Measurements from ENCODE around the gene PRR35.
"Not testable (repeated sequence)": the region's sequence is repeated elsewhere in the genome, so short reads cannot be mapped to it uniquely, and the experiment has no call there.

DNA sequence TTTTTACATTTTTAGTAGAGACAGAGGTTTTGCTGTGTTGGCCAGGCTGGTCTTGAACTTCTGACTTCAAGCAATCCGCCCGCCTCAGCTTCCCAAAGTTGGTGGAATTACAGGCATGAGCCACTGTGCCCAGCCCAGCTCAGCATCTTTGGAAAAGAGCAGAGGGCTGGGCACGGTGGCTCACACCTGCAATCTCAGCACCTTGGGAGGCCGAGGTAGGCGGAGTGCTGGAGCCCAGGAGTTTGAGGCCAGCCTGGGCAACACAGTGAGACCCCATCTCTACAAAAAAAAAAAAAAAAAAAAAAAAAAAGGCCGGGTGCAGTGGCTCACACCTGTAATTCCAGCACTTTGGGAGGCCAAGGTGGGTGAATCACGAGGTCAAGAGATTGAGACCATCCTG is 37.5 kb downstream of the PRR35 start:
- TF ChIP-seq, protein P1, sequence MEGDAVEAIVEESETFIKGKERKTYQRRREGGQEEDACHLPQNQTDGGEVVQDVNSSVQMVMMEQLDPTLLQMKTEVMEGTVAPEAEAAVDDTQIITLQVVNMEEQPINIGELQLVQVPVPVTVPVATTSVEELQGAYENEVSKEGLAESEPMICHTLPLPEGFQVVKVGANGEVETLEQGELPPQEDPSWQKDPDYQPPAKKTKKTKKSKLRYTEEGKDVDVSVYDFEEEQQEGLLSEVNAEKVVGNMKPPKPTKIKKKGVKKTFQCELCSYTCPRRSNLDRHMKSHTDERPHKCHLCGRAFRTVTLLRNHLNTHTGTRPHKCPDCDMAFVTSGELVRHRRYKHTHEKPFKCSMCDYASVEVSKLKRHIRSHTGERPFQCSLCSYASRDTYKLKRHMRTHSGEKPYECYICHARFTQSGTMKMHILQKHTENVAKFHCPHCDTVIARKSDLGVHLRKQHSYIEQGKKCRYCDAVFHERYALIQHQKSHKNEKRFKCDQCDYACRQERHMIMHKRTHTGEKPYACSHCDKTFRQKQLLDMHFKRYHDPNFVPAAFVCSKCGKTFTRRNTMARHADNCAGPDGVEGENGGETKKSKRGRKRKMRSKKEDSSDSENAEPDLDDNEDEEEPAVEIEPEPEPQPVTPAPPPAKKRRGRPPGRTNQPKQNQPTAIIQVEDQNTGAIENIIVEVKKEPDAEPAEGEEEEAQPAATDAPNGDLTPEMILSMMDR (IDR thresholded peaks at IDR 0.05 in 4 of 5, conservative IDR thresholded peaks at IDR 0.05 in 1 of 5): not testable (repeated sequence)
- not testable (repeated sequence) for TF ChIP-seq POLR2A (IDR thresholded peaks at IDR 0.05)

Measured in gastrocnemius medialis (tissue), 4 donors.